Loucy (cell line): ENCODE results near the gene CYP27A1.

Experiments used
- CTCF ChIP-seq: fragments of 200-600 bp; sonication (generic); conservative IDR thresholded peaks from 2 replicates; pipeline ENCODE4 v1.5.1; 2014; ENCODE audit warnings: mild to moderate bottlenecking, antibody characterized with exemption, low read length
- EZH2phosphoT487 ChIP-seq: fragments of 200-600 bp; IDR thresholded peaks from 2 replicates; pipeline ENCODE4 v1.6.1; 2018; ENCODE audit warnings: antibody characterized with exemption, mild to moderate bottlenecking, moderate library complexity, borderline replicate concordance

GRCh38 chr2:218815244-218815637, 33.3 kb downstream of the CYP27A1 start:
- TF ChIP-seq CTCF (no peak), EZH2phosphoT487 (no peak)
